OCI-LY3 (cell line): ENCODE measurements around the gene TRIM71.

ENCODE experiments used
- EZH2phosphoT487 ChIP-seq: fragments of 200-600 bp; shearing (Covaris generic); IDR thresholded peaks from 2 replicates; pipeline ENCODE4 v1.6.1; 2018; ENCODE audit warnings: antibody characterized with exemption, mixed run types, low read depth
- TF ChIP-seq, protein P1 (sequence below): fragments of 200-600, 300-600 bp; sonication (generic); IDR thresholded peaks from 2 replicates; pipeline ENCODE4 v1.5.1; 2014; ENCODE audit warnings: antibody characterized with exemption, low read length, low read depth

DNA sequence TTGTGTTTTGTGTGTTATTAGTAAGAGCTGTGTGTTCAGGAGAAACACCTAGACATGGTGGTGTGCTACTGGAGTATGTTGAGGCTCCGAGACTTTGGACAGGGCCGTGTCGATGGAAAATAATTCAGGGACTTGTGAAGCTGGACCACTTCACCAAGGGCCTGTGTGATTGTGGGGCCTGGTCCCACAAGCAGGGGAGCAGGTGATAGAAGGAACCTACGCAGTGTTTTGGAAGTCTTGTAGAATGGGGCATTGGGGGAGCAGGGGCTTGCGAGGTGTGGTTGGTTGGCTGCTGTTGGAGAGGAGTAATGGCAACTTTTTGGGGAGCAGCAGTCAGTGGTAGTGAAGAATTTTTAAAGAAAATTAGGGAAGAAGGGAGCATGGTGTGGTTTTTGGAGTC lies 48.7 kb downstream of the TRIM71 start:
- no peak for TF ChIP-seq EZH2phosphoT487
- TF ChIP-seq, protein P1, sequence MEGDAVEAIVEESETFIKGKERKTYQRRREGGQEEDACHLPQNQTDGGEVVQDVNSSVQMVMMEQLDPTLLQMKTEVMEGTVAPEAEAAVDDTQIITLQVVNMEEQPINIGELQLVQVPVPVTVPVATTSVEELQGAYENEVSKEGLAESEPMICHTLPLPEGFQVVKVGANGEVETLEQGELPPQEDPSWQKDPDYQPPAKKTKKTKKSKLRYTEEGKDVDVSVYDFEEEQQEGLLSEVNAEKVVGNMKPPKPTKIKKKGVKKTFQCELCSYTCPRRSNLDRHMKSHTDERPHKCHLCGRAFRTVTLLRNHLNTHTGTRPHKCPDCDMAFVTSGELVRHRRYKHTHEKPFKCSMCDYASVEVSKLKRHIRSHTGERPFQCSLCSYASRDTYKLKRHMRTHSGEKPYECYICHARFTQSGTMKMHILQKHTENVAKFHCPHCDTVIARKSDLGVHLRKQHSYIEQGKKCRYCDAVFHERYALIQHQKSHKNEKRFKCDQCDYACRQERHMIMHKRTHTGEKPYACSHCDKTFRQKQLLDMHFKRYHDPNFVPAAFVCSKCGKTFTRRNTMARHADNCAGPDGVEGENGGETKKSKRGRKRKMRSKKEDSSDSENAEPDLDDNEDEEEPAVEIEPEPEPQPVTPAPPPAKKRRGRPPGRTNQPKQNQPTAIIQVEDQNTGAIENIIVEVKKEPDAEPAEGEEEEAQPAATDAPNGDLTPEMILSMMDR, result no peak
